GM18870 (cell line): ENCODE measurements around the gene GASK1A.
"Not testable (repeated sequence)": the region's sequence is repeated elsewhere in the genome, so short reads cannot be mapped to it uniquely, and the experiment has no call there.

Experiments used
- ATAC-seq: cut with Tn5 transposase; IDR thresholded peaks from one replicate; pipeline ENCODE4 v1.9.1; 2021; ENCODE audit warnings: moderate library complexity; ENCODE audit not compliant: unreplicated experiment

GASK1A gene

GRCh38 chr3:43031485-43031884 is 52.4 kb downstream of the GASK1A start:
- no peak for ATAC-seq

GRCh38 chr3:43031889-43032545 is 52.9 kb downstream of the GASK1A start:
- ATAC-seq, result no peak

GRCh38 chr3:43032646-43033628 is 53.8 kb downstream of the GASK1A start:
- ATAC-seq, result no peak

DNA sequence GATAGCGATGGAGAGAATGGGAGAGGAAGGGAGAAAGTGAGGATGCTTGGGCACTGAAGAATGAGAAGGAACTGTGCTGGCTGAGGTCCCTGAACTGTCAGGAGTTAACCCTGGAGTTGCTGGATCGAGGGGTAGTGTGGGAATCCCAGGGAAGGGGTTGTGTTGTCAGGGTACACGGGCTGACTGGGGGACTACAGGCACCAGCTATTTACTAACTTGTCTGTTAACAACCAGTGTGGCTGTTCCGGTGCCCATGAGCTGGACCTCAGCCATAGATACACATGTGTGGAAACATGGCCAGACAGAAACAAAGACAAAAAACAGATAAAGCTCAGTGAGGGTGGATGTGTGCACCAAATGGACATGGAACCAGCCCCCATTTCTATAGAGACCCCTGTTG is 55.1 kb downstream of the GASK1A start:
- no peak for ATAC-seq

DNA sequence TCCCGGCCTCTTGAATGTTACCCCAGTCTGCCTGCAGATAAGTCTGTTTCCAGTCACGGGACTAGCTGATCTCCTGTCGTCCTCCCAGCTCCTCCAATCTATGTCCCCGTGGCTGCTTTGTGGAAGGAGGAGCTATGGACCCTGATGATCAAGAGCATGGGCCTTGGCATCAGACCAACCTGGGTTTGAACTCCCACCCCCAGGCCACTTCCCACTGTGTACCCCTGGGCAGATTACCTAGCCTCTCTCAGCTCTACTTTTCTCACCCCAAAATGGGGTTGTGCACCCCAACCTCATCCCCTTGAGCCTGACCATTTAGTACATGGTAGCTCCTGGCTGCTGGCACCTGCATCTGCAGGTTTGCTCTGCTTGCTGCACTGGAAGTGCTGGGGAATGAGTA is 55.8 kb downstream of the GASK1A start:
- ATAC-seq, result no peak

- no peak for ATAC-seq
These were observed 56.8 kb downstream of the GASK1A start for GRCh38 chr3:43035801-43036365.

GRCh38 chr3:43036621-43037423 is 57.7 kb downstream of the GASK1A start:
- peak; percentile 56 for ATAC-seq

- ATAC-seq, result peak; percentile 50
These were observed 58.9 kb downstream of the GASK1A start for GRCh38 chr3:43038010-43038409.

DNA sequence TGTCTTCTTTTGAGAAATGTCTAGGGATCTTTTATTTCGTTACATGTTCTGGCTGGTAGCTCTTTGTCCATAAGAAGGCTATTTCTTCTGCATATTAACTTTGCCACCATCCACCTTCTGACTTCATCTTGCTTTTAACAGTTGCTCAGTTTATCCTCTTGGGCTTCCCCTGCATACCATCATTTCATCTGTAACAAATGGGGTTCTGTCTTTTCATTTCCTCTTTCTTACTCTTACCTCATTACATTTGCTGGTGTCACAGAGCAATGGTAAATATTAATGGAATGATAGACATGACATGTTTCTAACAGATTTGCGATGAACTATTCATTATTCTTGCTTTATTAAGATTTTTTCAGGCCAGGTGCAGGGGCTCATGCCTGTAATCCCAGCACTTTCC is 62.4 kb downstream of the GASK1A start:
- ATAC-seq, result no peak

DNA sequence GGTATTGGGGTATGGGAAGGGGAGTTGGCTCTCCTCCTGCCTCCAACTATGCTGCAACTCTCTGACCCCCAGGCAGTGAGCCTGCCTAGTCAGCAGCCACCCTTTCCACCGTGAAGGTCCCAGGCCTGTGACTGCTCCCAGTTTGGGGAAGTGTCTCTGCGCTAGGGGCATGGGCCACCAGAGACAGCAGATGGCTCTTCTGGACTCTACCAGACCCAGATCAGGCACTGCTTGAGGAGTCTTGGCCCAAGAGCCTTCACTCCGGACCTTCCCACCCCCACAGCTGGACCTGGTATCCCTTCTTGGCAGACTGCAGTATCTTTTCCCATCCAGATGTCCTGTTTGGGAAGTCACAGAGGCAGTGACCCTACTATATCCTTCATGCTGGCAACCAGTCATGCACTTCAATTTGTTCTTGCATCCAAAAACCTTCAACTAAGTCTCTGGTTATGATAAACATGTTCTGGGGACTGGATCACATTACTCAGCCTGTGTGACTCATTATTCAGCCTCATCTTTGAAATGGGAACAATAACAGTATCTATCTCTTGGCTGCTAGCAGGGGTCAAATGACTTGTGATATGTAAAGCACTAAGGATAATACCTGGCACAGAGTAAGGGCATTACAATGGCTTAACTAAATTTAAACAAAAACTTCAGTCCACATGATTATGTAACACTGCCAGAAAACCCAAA is 64.1 kb downstream of the GASK1A start:
- no peak for ATAC-seq

DNA sequence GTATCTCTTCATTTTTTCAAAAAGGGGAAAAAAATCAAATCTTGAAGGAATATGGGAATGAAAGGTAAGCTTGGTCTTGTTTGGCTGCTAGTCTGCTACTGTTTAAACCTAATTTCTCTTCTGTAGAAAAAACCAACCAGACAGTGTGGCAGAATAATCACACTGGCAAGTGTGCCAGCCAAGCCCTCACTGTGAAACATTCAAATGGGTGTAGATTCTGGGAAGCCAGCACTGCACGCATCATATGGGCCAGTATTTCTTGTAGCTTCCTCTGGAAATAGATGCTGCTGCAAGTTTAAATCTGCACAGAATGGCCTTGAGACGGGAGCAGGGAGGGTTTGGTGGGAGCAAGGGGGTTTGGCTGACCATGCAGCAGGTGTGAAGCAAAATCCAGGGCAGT is 64.7 kb downstream of the GASK1A start:
- ATAC-seq, result no peak

DNA sequence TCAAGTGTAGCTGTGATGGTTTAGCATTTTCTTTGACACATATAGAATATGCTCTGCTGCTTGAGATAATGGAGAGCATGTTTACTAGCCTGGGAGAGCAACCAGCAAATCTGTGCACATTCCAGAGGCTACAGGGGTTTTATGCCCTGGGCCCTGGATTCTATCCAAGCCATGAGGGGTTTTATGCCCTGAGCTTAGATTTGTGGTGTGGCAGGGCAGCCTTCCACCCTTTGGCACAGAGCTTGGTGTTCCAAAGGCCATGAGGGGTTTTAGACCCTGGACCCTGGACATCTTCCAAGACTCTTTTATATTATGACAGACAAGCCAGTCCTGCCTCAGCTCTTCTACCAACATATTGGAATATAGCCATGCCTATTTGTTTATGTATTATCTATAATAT is 66.0 kb downstream of the GASK1A start:
- ATAC-seq, result not testable (repeated sequence)

GRCh38 chr3:43046583-43046982 is 67.5 kb downstream of the GASK1A start:
- no peak for ATAC-seq

- ATAC-seq, result no peak
These were observed 69.4 kb downstream of the GASK1A start for GRCh38 chr3:43048470-43048869.

DNA sequence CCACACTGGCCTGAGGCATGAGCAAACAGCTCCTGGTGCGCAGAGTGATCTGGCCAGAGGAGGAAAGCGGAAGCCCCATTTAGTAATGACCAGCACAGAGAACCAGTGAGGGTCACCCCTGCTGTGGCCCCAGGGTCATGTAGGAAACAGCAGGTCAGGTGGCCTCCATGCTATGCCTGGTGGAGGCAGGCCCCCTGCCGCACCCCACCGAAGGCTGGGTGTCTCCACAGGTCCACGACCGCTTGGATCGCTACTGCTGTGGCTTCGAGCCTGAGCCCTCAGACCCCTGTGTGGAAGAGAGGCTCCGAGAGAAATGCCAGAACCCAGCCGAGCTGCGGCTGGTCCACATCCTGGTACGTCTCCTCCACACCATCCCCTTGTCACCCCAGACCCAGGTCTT is 74.2 kb downstream of the GASK1A start:
- no peak for ATAC-seq

GRCh38 chr3:43054754-43055153 is 75.6 kb downstream of the GASK1A start:
- ATAC-seq, result no peak

DNA sequence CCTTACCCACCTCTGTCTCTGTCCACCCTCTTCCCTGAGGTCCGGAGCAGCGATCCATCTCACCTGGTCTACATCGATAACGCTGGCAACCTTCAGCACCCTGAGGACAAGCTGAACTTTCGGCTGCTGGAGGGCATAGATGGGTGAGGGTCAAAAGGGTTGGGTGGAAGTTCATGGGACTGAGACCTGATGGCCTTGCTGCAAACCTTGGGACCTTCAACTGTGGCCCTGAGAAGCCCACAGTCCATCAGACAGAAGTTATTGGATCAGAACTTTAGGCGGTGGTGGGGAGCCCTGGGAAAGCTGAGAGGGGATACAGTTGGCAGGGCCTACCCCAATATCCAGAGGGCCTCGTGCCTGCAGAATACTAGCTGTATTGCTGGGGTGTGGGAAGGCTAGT is 76.3 kb downstream of the GASK1A start:
- no peak for ATAC-seq

GRCh38 chr3:43055806-43056770 is 77.0 kb downstream of the GASK1A start:
- ATAC-seq, result no peak

- ATAC-seq, result no peak
These were observed 80.3 kb downstream of the GASK1A start for GRCh38 chr3:43059456-43059855.
